ENCODE data around the gene DBNDD2. TPM values are rescaled to one million over a fixed set of nuclear protein-coding genes. Genes with fewer than 3 reads are reported as not detected.

Gene DBNDD2
- total RNA-seq, 2 experiments from 2014 or later: 13.8 to 15.5 TPM

DNA sequence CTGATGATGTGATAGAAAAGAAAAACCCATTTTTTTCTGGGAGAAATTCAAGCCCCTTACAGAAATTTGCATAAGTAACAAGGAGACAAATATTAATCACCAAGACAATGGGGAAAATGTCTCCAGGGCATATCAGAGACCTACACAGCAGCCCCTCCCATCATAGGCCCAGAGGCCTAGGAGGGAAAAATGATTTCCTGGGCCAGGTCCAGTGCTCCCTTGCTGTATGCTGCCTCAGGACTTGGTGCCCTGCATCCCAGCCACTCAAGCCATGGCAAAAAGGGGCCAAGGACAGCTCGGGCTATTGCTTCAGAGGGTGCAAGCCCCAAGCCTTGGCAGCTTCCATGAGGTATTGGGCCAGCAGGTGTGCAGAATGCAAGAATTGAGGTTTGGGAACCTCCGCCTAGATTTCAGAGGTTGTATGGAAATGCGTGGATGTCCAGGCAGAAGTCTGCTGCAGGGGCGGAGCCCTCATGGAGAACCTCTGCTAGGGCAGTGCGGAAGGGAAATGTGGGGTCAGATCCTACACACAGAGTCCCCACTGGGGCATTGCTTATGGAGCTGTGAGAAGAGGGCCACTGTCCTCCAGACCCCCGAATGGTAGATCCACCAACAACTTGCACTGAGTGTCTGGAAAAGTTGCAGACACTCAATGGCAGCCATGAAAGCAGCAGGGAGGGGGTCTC, 7.6 kb upstream of the DBNDD2 start:
- ChIA-PET POLR2A (no interaction called here), CTCF (interaction anchor here (0.8 kb wide), 1 partner anchor 36 kb away, joined by 4 read pairs; no protein-coding TSS in a partner anchor)
- TF ChIP-seq, protein P1, sequence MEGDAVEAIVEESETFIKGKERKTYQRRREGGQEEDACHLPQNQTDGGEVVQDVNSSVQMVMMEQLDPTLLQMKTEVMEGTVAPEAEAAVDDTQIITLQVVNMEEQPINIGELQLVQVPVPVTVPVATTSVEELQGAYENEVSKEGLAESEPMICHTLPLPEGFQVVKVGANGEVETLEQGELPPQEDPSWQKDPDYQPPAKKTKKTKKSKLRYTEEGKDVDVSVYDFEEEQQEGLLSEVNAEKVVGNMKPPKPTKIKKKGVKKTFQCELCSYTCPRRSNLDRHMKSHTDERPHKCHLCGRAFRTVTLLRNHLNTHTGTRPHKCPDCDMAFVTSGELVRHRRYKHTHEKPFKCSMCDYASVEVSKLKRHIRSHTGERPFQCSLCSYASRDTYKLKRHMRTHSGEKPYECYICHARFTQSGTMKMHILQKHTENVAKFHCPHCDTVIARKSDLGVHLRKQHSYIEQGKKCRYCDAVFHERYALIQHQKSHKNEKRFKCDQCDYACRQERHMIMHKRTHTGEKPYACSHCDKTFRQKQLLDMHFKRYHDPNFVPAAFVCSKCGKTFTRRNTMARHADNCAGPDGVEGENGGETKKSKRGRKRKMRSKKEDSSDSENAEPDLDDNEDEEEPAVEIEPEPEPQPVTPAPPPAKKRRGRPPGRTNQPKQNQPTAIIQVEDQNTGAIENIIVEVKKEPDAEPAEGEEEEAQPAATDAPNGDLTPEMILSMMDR (IDR thresholded peaks at IDR 0.05): no peak
- no peak for DNase-seq
- Mint-ChIP-seq H3K4me3 (no peak overlapping the region), H3K9me3 (peaks cover 22% of the 10 kb centered on the region), H3K27ac (no peak overlapping the region), H3K4me1 (ENCODE audit: low read depth) (peaks cover 5% of the 10 kb centered on the region), H3K36me3 (ENCODE audit: low read depth) (peaks cover 32% of the 10 kb centered on the region), H3K27me3 (peaks cover 4% of the 10 kb centered on the region)
- no peak for ATAC-seq
- intact Hi-C loops (cut with micrococcal nuclease): no loop called here

GRCh38 chr20:45402946-45403345, 5.1 kb upstream of the DBNDD2 start:
- TF ChIP-seq, protein P1 (IDR thresholded peaks at IDR 0.05): no peak
- Mint-ChIP-seq H3K9me3 (peaks cover 22% of the 10 kb centered on the region), H3K27ac (no peak overlapping the region), H3K4me1 (ENCODE audit: low read depth) (peaks cover 15% of the 10 kb centered on the region), H3K27me3 (peaks cover 4% of the 10 kb centered on the region), H3K36me3 (ENCODE audit: low read depth) (peaks cover 31% of the 10 kb centered on the region), H3K4me3 (no peak overlapping the region)
- intact Hi-C loops (cut with micrococcal nuclease): no loop called here
- ATAC-seq: no peak
- CTCF ChIA-PET: interaction anchor here (0.7 to 1.1 kb wide), 3 partner anchors 15 to 34 kb away, joined by 3 read pairs; no protein-coding TSS in a partner anchor
- no peak for DNase-seq
- POLR2A ChIA-PET: no interaction called here

- intact Hi-C loops (cut with micrococcal nuclease): no loop called here
- Mint-ChIP-seq H3K36me3 (ENCODE audit: low read depth) (peaks cover 28% of the 10 kb centered on the region), H3K4me1 (ENCODE audit: low read depth) (peaks cover 21% of the 10 kb centered on the region), H3K27ac (no peak overlapping the region), H3K9me3 (peaks cover 22% of the 10 kb centered on the region), H3K27me3 (peaks cover 4% of the 10 kb centered on the region), H3K4me3 (peak overlapping the region; percentile 61)
- ChIA-PET CTCF (interaction anchor here (0.6 to 2.7 kb wide), 3 partner anchors 31 to 452 kb away, joined by 3 to 13 read pairs (median 7); no protein-coding TSS in a partner anchor), POLR2A (interaction anchor here (0.6 to 1.0 kb wide), 3 partner anchors 31 to 45 kb away, joined by 3 read pairs; partner anchors contain the start of gene SYS1)
- DNase-seq (no peak), ATAC-seq (no peak)
- TF ChIP-seq, protein P1 (IDR thresholded peaks at IDR 0.05): no peak
Measured at GRCh38 chr20:45404438-45404837, 3.7 kb upstream of the DBNDD2 start.

- H3K4me1 Mint-ChIP-seq (ENCODE audit: low read depth): peaks cover 21% of the 10 kb centered on the region
- intact Hi-C loops (cut with micrococcal nuclease): no loop called here
- TF ChIP-seq, protein P1 (IDR thresholded peaks at IDR 0.05): no peak
- H3K27ac Mint-ChIP-seq: peak overlapping the region; percentile 47
- H3K4me3 Mint-ChIP-seq: peak overlapping the region; percentile 73
- POLR2A ChIA-PET: interaction anchor here (1.3 to 2.2 kb wide), 2 partner anchors 10 to 32 kb away, joined by 3 to 14 read pairs; partner anchors contain the start of gene PIGT
- H3K27me3 Mint-ChIP-seq: peaks cover 4% of the 10 kb centered on the region
- CTCF ChIA-PET: interaction anchor here (1.0 to 3.4 kb wide), 4 partner anchors 26 to 32 kb away, joined by 3 to 26 read pairs (median 10); no protein-coding TSS in a partner anchor
- DNase-seq (no peak), ATAC-seq (peak; percentile 38)
- peaks cover 12% of the 10 kb centered on the region for H3K9me3 Mint-ChIP-seq
- H3K36me3 Mint-ChIP-seq (ENCODE audit: low read depth): peaks cover 16% of the 10 kb centered on the region
Measured at GRCh38 chr20:45405571-45406259, 2.4 kb upstream of the DBNDD2 start.

Data from activated CD8-positive, alpha-beta T cell treated with anti-CD3 and anti-CD28 coated beads for 36 hours (primary cell).